Urinary bladder (tissue), 4 donors: ENCODE results near the gene INPP5A. TPM values are rescaled to one million over a fixed set of nuclear protein-coding genes. Genes with fewer than 3 reads are reported as not detected.

ENCODE experiments used
- DNase-seq: peaks from one replicate; pipeline ENCODE4 v3.0.0-alpha.2; 2015; ENCODE audit errors: extremely low spot score
- H3K27ac ChIP-seq: one replicate; pipeline ENCODE4 v1.5.1; 2013; ENCODE audit warnings: low read depth, mild to moderate bottlenecking, moderate library complexity
- H3K36me3 ChIP-seq: one replicate; pipeline ENCODE4 v1.6.1; 2013; ENCODE audit warnings: mild to moderate bottlenecking, moderate library complexity; ENCODE audit not compliant: insufficient read depth
- H3K4me1 ChIP-seq: one replicate; pipeline ENCODE4 v1.6.1; 2013; ENCODE audit warnings: mild to moderate bottlenecking, moderate library complexity; ENCODE audit not compliant: insufficient read depth
- H3K4me3 ChIP-seq: one replicate; pipeline ENCODE4 v1.5.1; 2013; ENCODE audit warnings: low read depth, low read length
- WGBS: extraction: QIAGEN DNeasy Blood & Tissue Kit; methylation state at CpG from one replicate; pipeline ENCODE4 v1.1.7; 2013; 5-methylcytosine and 5-hydroxymethylcytosine counted together
- polyA plus RNA-seq: library from polyadenylated mRNA; stranded (reverse); fragments of 200-250 nt; gene quantifications from one replicate; pipeline ENCODE4 v1.2.3, GENCODE V29; 2013
- total RNA-seq: library from RNA; depleted of rRNA; stranded (reverse); fragments of >200 nt; gene quantifications from one replicate; pipeline ENCODE4 v1.2.3, GENCODE V29; 2014
- donor health status: healthy with polysubstance abuse.
- donor health status: healthy.

Gene INPP5A
- total and polyA plus RNA-seq, 2 donors, result 61.0 to 66.2 TPM

- no peak for DNase-seq
- Histone ChIP-seq H3K27ac (no peak overlapping the region), H3K4me1 (no peaks in the 10 kb centered on the region), H3K36me3 (no peaks in the 10 kb centered on the region), H3K4me3 (no peak overlapping the region)
- WGBS, result 10% methylated on average over 5 of the region's 5 CpGs
Measured at GRCh38 chr10:132539894-132540293, 2.3 kb downstream of the INPP5A start.

DNA sequence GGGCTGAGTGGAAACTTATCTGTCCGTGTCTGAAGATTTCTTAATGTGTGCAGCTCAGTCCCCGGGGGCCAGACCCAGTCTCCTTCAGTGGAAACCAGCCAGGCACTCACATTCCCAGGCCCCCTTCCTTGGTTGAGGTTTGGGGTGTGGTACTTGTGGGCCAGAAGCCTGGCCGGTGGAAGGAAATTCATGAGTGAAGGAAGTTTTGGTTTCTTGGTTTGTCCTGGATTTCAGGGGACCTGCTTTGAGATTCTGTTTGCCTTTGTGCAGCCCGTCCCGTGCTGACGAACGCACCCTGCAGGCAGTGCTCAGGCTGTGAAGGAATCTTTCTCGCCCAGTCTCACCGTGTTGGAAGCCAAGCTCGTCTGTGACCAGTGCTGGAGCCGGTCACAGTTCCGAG is 2.9 kb downstream of the INPP5A start:
- Histone ChIP-seq H3K4me3 (peak overlapping the region; percentile 11), H3K27ac (peak overlapping the region; percentile 27), H3K36me3 (no peaks in the 10 kb centered on the region), H3K4me1 (no peaks in the 10 kb centered on the region)
- 14% methylated on average over 12 of the region's 12 CpGs for WGBS
- no peak for DNase-seq

DNA sequence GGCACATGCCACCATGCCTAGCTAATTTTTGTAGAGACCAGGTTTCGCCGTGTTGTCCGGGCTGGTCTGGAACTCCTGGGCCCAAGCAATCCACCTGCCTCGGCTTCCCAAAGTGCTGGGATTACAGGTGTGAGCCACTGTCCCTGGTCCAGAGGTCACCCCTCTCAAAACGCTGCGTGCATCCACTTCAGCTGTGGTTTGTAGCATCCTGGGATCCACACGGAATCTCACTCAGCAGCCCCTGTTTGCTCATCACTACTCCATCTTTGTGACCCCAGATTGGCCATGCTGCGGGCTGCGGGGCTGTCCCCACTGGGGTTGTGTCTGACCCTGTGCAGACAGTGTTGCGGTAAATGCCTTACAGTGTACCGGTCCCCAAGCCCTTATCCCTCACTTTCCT is 3.5 kb downstream of the INPP5A start:
- Histone ChIP-seq H3K4me3 (no peak overlapping the region), H3K4me1 (no peaks in the 10 kb centered on the region), H3K27ac (no peak overlapping the region), H3K36me3 (no peaks in the 10 kb centered on the region)
- DNase-seq, result no peak
- WGBS, result 87% methylated on average over 11 of the region's 11 CpGs

- DNase-seq, result no peak
- H3K36me3 ChIP-seq, result no peaks in the 10 kb centered on the region
- 59% methylated on average over 3 of the region's 3 CpGs for WGBS
- H3K4me3 ChIP-seq, result no peak overlapping the region
- no peaks in the 10 kb centered on the region for H3K4me1 ChIP-seq
- H3K27ac ChIP-seq, result no peak overlapping the region
Measured at GRCh38 chr10:132541601-132542011, 4.0 kb downstream of the INPP5A start.

DNA sequence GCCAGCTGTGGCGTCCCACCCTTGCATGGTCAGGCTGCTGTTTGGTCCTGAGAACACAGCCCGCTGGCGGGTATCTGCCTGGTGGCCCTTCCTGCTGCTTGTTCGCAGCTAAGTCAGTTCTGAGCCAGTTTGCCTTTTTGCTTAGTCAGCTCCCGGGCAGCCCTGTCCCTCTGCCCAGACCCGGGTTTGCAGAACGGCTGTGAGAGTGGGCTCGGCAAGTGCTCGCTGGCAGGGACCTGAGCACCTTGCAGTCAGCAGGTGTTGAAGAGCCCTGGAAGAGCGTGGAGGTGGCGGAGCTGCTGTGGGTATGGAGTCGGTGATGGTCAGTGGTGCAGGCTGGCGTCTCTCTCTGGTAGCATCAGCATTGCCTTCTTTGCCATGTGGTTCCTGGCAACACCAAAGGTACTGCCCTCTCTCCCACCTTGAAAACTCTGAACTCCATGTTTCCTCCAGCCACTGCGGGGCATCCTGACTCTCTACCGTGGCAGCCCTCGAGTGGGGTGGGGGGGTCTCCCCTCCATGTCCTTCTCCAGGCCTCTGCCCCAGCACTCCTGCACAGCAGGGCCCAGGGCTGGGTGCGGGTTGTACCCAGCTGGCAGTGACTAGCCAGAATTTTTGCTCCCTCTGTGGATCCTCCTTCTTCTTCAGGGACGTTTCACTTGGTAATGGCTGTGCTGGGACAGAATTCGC is 4.6 kb downstream of the INPP5A start:
- no peak for DNase-seq

GRCh38 chr10:132542819-132543218 is 5.2 kb downstream of the INPP5A start:
- H3K4me3 ChIP-seq, result no peak overlapping the region
- 96% methylated on average over 3 of the region's 3 CpGs for WGBS
- H3K36me3 ChIP-seq, result no peaks in the 10 kb centered on the region
- H3K27ac ChIP-seq, result no peak overlapping the region
- H3K4me1 ChIP-seq, result no peaks in the 10 kb centered on the region
- no peak for DNase-seq

More for the DNA sequence above, 4.6 kb downstream of the INPP5A start:
- no peak overlapping the region for H3K27ac ChIP-seq
- WGBS, result 71% methylated on average over 19 of the region's 19 CpGs
- H3K36me3 ChIP-seq, result no peaks in the 10 kb centered on the region
- no peaks in the 10 kb centered on the region for H3K4me1 ChIP-seq
- H3K4me3 ChIP-seq, result no peak overlapping the region

- Histone ChIP-seq H3K36me3 (no peaks in the 10 kb centered on the region), H3K4me1 (no peaks in the 10 kb centered on the region), H3K27ac (no peak overlapping the region), H3K4me3 (no peak overlapping the region)
- 67% methylated on average over 28 of the region's 28 CpGs for WGBS
- DNase-seq, result no peak
Measured at GRCh38 chr10:132543916-132544743, 6.5 kb downstream of the INPP5A start.

GRCh38 chr10:132544744-132545658 is 7.4 kb downstream of the INPP5A start:
- no peak overlapping the region for H3K4me3 ChIP-seq
- DNase-seq, result no peak
- no peak overlapping the region for H3K27ac ChIP-seq
- no peaks in the 10 kb centered on the region for H3K36me3 ChIP-seq
- 59% methylated on average over 35 of the region's 35 CpGs for WGBS
- no peaks in the 10 kb centered on the region for H3K4me1 ChIP-seq

DNA sequence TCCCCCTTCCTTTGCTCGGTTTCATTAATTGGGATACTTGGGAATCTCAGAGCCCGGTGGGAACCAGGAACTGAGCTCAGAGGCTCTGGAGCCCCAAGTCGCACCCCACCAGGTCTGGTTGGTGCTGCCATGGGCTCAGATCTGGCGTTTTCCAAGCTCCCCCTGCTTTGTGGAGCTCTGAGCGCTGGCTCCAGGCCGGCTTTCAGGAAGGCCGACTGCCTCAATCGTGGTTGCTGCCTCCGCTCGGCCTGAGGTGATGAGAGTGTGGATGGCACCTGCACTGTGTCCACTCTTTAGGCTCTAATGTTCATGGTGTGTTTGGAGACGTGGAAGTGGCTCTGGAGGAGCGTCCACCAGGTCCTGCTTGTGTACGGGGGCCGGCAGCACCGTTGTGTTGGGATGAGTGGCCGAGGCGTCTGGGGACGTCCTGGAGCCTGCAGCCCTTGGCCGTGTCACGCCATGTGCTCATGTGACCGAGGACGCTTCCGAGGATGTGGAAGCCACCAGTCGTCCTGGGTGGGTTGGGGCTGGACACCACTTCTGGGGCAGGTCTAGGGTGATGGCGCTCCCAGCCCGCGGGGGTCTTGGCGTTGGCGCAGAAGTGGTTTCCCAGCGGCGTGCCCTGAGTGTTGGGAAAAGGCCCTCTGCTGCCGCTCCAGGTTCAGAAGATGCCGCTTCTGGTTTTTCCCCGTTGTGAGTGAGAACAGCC is 8.2 kb downstream of the INPP5A start:
- 95% methylated on average over 34 of the region's 34 CpGs for WGBS
- Histone ChIP-seq H3K4me1 (no peaks in the 10 kb centered on the region), H3K4me3 (no peak overlapping the region), H3K27ac (no peak overlapping the region), H3K36me3 (no peaks in the 10 kb centered on the region)
- no peak for DNase-seq

DNA sequence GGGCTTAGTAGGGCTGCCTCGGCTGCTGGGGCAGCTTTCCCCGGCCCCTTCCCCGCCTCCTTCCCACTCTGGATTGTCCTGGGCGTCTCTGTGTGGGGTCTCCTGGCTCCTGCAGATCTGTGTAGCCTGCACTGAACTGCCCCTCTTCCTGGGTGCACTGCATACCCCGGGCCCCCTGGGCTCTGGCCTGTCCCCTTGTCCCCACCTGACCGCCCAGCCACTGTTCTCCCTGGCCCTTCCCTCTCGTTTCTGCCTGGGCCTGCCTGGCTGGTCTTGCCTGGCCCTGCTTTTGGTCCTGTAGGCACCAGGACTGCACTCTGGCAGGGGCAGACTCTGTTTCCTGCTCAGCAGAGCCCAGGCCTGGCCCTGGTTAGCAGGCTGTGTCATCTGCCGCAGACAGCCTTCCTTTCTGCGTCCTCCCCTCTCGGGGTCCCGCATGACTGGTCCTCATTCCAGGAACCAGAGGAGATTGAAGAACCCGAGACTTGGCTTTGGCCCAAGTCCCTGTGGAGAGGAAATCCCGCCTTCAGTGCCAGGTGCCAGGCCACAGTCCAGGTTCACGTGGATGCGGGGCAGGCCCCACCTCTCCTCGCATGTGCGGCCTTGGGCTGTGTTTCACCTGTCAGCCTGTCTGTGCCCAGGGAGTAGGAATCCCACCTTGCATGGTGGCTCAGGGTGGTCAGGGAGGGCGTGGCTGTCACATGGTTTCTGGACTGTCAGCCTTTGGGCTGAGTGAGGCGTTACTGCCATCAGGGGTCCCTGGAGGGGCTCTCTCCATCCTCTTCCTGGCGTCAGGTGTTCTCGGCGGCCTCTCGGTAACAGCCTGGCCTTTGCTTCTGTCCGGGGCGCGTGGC is 9.2 kb downstream of the INPP5A start:
- H3K4me3 ChIP-seq, result no peak overlapping the region
- 80% methylated on average over 26 of the region's 26 CpGs for WGBS
- no peak for DNase-seq
- no peak overlapping the region for H3K27ac ChIP-seq
- H3K36me3 ChIP-seq, result no peaks in the 10 kb centered on the region
- H3K4me1 ChIP-seq, result no peaks in the 10 kb centered on the region

DNA sequence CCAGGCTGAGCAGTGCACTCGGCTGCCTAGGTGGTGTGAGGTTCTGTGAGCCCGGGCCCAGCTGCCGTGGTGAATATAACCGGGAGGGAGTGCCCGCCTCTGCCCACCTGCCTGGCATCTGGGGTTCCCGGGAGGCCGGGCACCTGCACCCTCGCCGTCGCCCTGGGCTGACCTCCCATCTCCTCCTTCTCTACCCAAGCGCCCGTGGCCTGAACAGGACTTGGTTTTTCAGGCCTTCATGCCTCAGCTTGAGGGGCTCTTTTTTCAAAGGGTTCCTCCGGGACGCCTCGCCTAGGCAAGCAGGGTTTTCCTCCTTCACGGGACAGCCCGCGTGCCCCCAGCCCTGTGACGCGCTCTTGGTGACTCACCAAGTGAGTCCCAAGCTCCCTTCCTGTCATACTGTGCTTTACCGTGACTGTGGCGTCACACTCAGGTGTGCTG is 9.9 kb downstream of the INPP5A start:
- H3K4me1 ChIP-seq, result no peaks in the 10 kb centered on the region
- WGBS, result 90% methylated on average over 22 of the region's 22 CpGs
- H3K27ac ChIP-seq, result no peak overlapping the region
- DNase-seq, result no peak
- no peaks in the 10 kb centered on the region for H3K36me3 ChIP-seq
- no peak overlapping the region for H3K4me3 ChIP-seq

- H3K36me3 ChIP-seq, result no peaks in the 10 kb centered on the region
- no peak overlapping the region for H3K4me3 ChIP-seq
- no peak for DNase-seq
- 94% methylated on average over 28 of the region's 28 CpGs for WGBS
- H3K27ac ChIP-seq, result no peak overlapping the region
- H3K4me1 ChIP-seq, result no peaks in the 10 kb centered on the region
Measured at GRCh38 chr10:132548106-132548823, 10.7 kb downstream of the INPP5A start.
